Activated CD4-positive, alpha-beta memory T cell treated with anti-CD3 and anti-CD28 coated beads, Interleukin-2, amount 10 ng/mL, durations not matched to agents 7 days and 5 days (primary cell): ENCODE data around the gene PTGER3. TPM values are rescaled to one million over a fixed set of nuclear protein-coding genes. Genes with fewer than 3 reads are reported as not detected.
A peak's percentile ranks its signal among the peaks of the same experiment; 100 is the strongest.

Experiments used
- CTCF ChIA-PET: fragments of 350-600 bp; sonication (Branson Sonifier 250); formaldehyde crosslinking; loops from one replicate; lab custom pipeline; 2021; ENCODE audit warnings: antibody characterized with exemption, inconsistent platforms; lab: Charles Lee
- POLR2A ChIA-PET: fragments of 350-600 bp; sonication (Branson Sonifier 250); formaldehyde crosslinking; loops from one replicate; lab custom pipeline; 2021; ENCODE audit warnings: antibody characterized with exemption; lab: Charles Lee
- DNase-seq: peaks from one replicate; pipeline ENCODE4 v3.0.0-alpha.2; 2020
- H3K27ac Mint-ChIP-seq: one replicate; pipeline ENCODE4 v1.8.0; 2021; ENCODE audit warnings: mild to moderate bottlenecking, mixed read lengths
- H3K27me3 Mint-ChIP-seq: one replicate; pipeline ENCODE4 v1.8.0; 2021; ENCODE audit warnings: mixed read lengths
- H3K36me3 Mint-ChIP-seq: one replicate; pipeline ENCODE4 v1.8.0; 2021; ENCODE audit warnings: low read depth, mixed read lengths
- H3K4me1 Mint-ChIP-seq: one replicate; pipeline ENCODE4 v1.8.0; 2021; ENCODE audit warnings: mixed read lengths
- H3K4me3 Mint-ChIP-seq: one replicate; pipeline ENCODE4 v1.8.0; 2021; ENCODE audit warnings: mild to moderate bottlenecking, mixed read lengths
- H3K9me3 Mint-ChIP-seq: one replicate; pipeline ENCODE4 v1.8.0; 2021; ENCODE audit warnings: mixed read lengths
- total RNA-seq, 2 experiments: library from RNA; stranded (reverse); gene quantifications; one replicate each; pipeline ENCODE4 v1.2.3, GENCODE V29; 2021

The PTGER3 gene
- total RNA-seq = under 1 TPM in 1 of 2 experiments, not detected in 1; 0.13 TPM

GRCh38 chr1:71047635-71048607 is at the start of gene PTGER3:
PTGER3 (minus strand) TSS chr1:71047816; CDS start chr1:71047577, 239 bp downstream.
- peak; percentile 51 for DNase-seq
- Mint-ChIP-seq H3K27ac (no peak within 1 kb of the TSS), H3K27me3 (peaks cover 50% of the 10 kb centered on the region), H3K4me3 (peak within 1 kb of the TSS; percentile 65), H3K9me3 (no peaks in the 10 kb centered on the region), H3K4me1 (peaks cover 20% of the 10 kb centered on the region), H3K36me3 (no peaks in the 10 kb centered on the region)
- CTCF ChIA-PET = no interaction called here
- POLR2A ChIA-PET = no interaction called here

DNA sequence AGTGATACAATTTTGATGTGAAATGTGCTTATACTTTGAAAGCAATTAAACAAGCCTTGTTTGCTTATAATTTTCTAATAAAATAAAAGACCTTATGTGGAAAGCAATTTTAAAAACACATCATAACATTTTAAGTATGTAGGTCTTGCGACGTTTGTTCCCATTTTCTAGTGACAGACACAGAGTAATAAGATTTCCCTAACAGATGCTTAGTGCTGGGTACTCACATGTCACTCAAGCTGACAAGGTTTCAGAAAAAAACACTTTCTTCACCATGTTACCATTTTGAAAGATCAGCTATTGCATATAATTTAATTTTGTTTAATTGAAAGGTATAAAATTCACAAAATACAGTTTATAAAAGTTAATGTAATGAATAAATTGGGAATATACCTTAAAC is 47.3 kb upstream of the PTGER3 start:
- Mint-ChIP-seq H3K27ac (no peak overlapping the region), H3K4me3 (no peak overlapping the region), H3K9me3 (no peaks in the 10 kb centered on the region), H3K36me3 (no peaks in the 10 kb centered on the region), H3K4me1 (no peaks in the 10 kb centered on the region), H3K27me3 (peaks cover 2% of the 10 kb centered on the region)
- ChIA-PET CTCF (no interaction called here), POLR2A (interaction anchor here (1.1 kb wide), 1 partner anchor 13 kb away, joined by 3 read pairs; no protein-coding TSS in a partner anchor)
- no peak for DNase-seq

DNA sequence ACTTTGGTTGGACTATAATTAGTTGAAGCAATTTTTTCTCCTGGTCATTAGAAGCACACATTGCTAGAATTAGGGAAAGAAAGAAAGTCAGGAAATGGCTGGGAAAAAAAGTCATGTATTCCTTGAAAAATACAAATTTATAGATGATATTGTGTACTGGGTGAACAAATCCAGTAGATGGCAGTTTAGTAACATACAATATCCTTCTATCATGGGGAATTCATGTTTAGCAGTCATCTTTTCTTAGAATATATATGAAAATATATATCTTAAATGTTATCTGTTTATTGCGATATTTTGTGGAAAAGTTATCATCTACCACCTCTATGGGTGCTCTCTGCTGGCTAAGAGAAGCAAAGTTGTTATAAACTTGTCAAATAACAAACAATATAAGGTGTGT is 46.3 kb upstream of the PTGER3 start:
- Mint-ChIP-seq H3K27me3 (peaks cover 3% of the 10 kb centered on the region), H3K4me3 (no peak overlapping the region), H3K36me3 (no peaks in the 10 kb centered on the region), H3K4me1 (no peaks in the 10 kb centered on the region), H3K9me3 (no peaks in the 10 kb centered on the region), H3K27ac (no peak overlapping the region)
- no peak for DNase-seq
- ChIA-PET CTCF (no interaction called here), POLR2A (no interaction called here)

DNA sequence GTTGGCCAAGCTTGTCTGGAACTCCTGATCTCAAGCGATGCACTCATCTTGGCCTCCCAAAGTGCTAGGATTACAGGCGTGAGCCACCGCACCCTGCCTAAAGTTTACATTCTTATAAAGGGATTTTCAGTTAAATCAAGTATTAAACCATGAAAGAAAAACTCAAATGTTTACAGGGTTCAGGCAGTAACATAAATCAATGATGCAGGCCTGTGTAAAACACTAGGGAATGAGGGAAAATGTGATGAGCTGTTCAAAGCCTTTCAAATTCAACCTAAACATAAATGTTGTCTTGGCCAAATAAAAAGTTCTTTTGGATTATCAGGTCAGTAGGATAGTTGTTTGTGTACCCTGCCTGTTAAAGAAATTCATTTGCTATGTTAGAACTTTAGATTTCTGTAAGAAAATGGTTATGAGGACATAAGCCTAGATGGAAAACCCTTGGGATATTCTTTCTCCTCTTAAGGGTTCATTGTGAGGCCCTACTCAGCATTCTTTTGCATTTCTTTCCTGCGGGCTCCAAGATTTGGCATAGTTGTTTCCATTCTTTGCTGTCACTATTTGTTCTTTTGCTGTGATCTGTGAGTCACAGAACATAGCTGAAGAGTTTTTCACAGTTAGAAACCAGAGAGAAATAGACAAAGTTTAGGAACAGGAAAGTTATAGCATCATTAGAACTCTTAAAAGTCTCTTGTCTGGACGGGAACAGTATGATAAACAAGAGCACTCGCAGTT is 42.1 kb upstream of the PTGER3 start:
- POLR2A ChIA-PET = no interaction called here
- peaks cover 8% of the 10 kb centered on the region for H3K27me3 Mint-ChIP-seq
- no peaks in the 10 kb centered on the region for H3K4me1 Mint-ChIP-seq
- no peak for DNase-seq
- CTCF ChIA-PET = interaction anchor here (0.7 kb wide), 1 partner anchor 8 kb away, joined by 3 read pairs; no protein-coding TSS in a partner anchor
- no peak overlapping the region for H3K4me3 Mint-ChIP-seq
- H3K27ac Mint-ChIP-seq = no peak overlapping the region
- H3K36me3 Mint-ChIP-seq = no peaks in the 10 kb centered on the region
- H3K9me3 Mint-ChIP-seq = no peaks in the 10 kb centered on the region

GRCh38 chr1:71088645-71089287 is 41.1 kb upstream of the PTGER3 start:
- Mint-ChIP-seq H3K4me1 (no peaks in the 10 kb centered on the region), H3K4me3 (no peak overlapping the region), H3K36me3 (no peaks in the 10 kb centered on the region), H3K27me3 (peaks cover 12% of the 10 kb centered on the region), H3K27ac (no peak overlapping the region), H3K9me3 (no peaks in the 10 kb centered on the region)
- ChIA-PET POLR2A (no interaction called here), CTCF (no interaction called here)
- no peak for DNase-seq

DNA sequence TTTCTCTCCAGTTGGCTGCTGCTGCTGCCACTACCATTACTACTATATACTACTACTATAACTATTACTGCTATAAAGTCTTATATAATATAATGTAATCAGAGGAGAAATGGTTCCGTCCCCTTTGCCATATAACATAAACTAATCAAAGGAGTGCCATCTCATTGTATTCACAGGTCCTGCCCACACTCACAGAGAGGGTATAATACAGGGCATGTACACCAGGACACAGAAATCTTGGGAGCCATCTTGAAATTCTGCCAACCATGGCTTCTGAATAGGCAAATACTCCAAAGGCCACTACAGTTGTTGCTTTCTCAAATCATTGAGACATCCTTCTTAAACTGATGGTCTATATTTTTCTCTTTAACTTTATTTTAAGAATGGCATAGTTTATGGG is 40.1 kb upstream of the PTGER3 start:
- CTCF ChIA-PET = interaction anchor here (0.6 kb wide), 1 partner anchor 925 kb away, joined by 4 read pairs; no protein-coding TSS in a partner anchor

GRCh38 chr1:71087060-71087459 is 39.4 kb upstream of the PTGER3 start:
- CTCF ChIA-PET = interaction anchor here (0.6 kb wide), 1 partner anchor 924 kb away, joined by 4 read pairs; no protein-coding TSS in a partner anchor
- Mint-ChIP-seq H3K27ac (no peak overlapping the region), H3K27me3 (peaks cover 15% of the 10 kb centered on the region), H3K4me3 (no peak overlapping the region), H3K4me1 (peaks cover 1% of the 10 kb centered on the region), H3K36me3 (no peaks in the 10 kb centered on the region), H3K9me3 (no peaks in the 10 kb centered on the region)
- no peak for DNase-seq
- POLR2A ChIA-PET = no interaction called here

More for the DNA sequence above, 40.1 kb upstream of the PTGER3 start:
- POLR2A ChIA-PET = no interaction called here
- no peak overlapping the region for H3K4me3 Mint-ChIP-seq
- no peak overlapping the region for H3K27ac Mint-ChIP-seq
- no peak for DNase-seq
- H3K4me1 Mint-ChIP-seq = no peaks in the 10 kb centered on the region
- peaks cover 15% of the 10 kb centered on the region for H3K27me3 Mint-ChIP-seq
- H3K9me3 Mint-ChIP-seq = no peaks in the 10 kb centered on the region
- H3K36me3 Mint-ChIP-seq = no peaks in the 10 kb centered on the region

DNA sequence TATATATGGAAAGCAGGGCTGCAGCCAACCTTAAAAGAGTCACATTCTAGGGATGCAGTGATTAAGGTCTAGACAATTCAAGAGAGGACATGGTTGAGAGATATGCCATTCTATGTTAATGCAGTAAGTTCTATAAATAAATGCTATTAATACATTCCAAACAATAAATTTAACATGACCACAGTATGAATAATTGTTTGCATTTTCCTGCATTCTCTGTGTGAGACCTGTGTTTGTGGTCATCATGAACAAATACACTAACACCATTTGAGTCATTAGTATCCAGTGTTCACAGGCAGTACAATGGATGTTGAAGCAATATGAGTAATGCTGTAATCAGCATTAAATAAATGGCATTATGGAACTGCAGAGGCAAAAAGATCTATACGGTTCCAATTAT is 38.7 kb upstream of the PTGER3 start:
- H3K36me3 Mint-ChIP-seq = no peaks in the 10 kb centered on the region
- CTCF ChIA-PET = no interaction called here
- no peak for DNase-seq
- H3K27me3 Mint-ChIP-seq = peaks cover 15% of the 10 kb centered on the region
- H3K4me3 Mint-ChIP-seq = no peak overlapping the region
- POLR2A ChIA-PET = no interaction called here
- peaks cover 2% of the 10 kb centered on the region for H3K9me3 Mint-ChIP-seq
- H3K27ac Mint-ChIP-seq = no peak overlapping the region
- peaks cover 8% of the 10 kb centered on the region for H3K4me1 Mint-ChIP-seq

DNA sequence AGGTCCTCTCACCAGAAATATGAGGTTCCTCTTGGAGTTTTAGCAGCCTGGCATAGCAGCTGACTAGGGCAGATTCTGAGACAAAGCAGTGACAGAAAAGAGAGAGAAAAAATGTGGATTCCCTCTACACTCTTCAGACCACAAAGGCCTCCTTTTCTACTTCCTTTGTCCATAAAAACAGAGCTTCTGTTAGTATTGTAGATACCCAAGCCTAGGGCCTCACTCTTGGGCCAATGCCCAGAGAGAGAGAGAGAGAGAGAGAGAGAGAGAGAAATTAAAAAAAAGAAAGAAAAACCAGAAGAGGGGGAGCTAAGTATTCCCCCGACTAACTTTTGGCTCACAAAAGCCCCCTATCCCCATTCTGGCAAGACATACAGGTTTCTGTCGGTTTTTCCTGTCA is 35.7 kb upstream of the PTGER3 start:
- Mint-ChIP-seq H3K4me3 (no peak overlapping the region), H3K27me3 (peaks cover 13% of the 10 kb centered on the region), H3K36me3 (peaks cover 11% of the 10 kb centered on the region), H3K27ac (no peak overlapping the region), H3K9me3 (peaks cover 2% of the 10 kb centered on the region), H3K4me1 (peaks cover 19% of the 10 kb centered on the region)
- ChIA-PET POLR2A (interaction anchor here (0.5 kb wide), 1 partner anchor 863 kb away, joined by 3 read pairs; no protein-coding TSS in a partner anchor), CTCF (no interaction called here)
- no peak for DNase-seq

DNA sequence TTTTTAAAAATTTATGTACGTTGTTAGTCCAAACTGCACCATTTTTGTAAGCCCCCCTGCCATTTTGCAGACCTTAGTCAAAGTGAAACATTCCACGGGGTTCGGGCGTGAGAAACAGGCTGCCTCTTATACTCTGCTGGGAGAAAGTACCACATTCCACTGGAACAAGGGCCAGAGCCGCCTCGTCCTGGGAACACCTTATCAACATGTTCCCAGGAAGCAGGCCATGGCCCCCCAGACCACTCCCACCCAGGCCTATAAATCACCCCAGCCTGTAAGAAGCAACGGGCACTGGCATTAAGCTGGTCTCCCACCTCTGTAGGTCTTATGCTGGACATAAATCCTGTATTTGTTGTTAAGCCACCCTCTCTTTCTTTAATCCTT is 34.1 kb upstream of the PTGER3 start:
- no peak for DNase-seq
- Mint-ChIP-seq H3K27me3 (peaks cover 13% of the 10 kb centered on the region), H3K9me3 (peaks cover 2% of the 10 kb centered on the region), H3K4me3 (peak overlapping the region; percentile 99), H3K27ac (peak overlapping the region; percentile 99), H3K36me3 (peaks cover 20% of the 10 kb centered on the region), H3K4me1 (peaks cover 27% of the 10 kb centered on the region)
- POLR2A ChIA-PET = interaction anchor here (1.2 to 2.1 kb wide), 8 partner anchors 9 to 876 kb away, joined by 3 to 22 read pairs (median 10); partner anchors contain the start of genes ANKRD13C, CTH and LRRC40
- CTCF ChIA-PET = interaction anchor here (0.6 to 1.8 kb wide), 6 partner anchors 8 to 115 kb away, joined by 3 to 9 read pairs (median 3); no protein-coding TSS in a partner anchor

DNA sequence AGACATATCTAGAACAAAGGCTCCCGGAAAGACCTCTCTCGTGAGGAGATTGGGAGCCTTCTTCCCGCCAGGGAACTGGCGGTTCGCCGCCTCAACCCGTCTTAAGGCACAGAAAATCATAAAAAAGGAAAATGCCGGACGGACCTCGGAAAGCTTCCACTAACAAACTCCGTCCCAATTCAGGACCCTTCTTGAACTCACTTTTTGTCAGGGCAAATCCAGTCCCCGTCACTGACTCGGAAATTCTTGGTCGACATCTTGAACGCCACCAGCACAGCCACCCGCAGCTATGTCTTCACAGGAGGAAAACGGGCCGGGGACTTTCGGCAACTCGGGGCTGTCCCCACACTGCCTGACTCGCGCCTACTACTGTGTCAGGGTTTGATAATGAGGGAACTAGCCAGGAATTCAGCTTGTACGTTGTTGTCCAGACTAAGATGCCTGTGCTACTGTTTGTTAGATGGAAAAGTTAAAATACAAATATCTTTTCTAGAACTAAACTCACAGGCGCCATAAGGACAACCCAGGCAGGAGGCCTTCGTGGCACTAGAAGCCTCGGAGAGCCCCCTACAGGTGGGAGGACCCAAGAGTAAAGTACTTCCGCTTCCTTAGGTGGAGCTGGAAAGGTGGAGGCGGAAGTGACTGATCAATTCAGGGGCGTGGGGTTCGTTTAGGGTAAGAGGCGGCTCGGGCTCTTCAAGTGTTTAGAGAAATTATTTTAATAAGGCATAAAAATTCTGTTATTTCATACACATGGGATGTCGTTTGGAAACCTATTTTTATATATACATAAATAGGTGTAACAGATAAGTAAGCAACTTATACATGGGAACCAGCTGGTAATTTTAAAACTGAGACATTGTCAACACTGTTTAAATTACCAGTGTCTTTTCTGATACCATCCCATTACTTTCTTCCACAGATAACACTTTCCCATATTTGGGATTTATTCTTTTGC is 33.4 kb upstream of the PTGER3 start, which contains the start of gene ZRANB2:
Gene ZRANB2, minus strand, starts transcription at position 297 of the 958 bp plus-strand sequence. Its CDS starts 40 bp downstream, at position 257.
- Mint-ChIP-seq H3K36me3 (peaks cover 26% of the 10 kb centered on the region), H3K27ac (peak within 1 kb of the TSS; percentile 99), H3K27me3 (peaks cover 12% of the 10 kb centered on the region), H3K4me3 (peak within 1 kb of the TSS; percentile 99), H3K4me1 (peaks cover 33% of the 10 kb centered on the region), H3K9me3 (peaks cover 2% of the 10 kb centered on the region)
- peak; percentile 91 for DNase-seq
- CTCF ChIA-PET = interaction anchor here (0.6 to 1.8 kb wide), 9 partner anchors 9 to 860 kb away, joined by 3 to 9 read pairs (median 3); partner anchors contain the start of gene SRSF11
- POLR2A ChIA-PET = interaction anchor here (0.6 to 2.1 kb wide), 12 partner anchors 8 to 875 kb away, joined by 3 to 22 read pairs (median 8); partner anchors contain the start of genes ANKRD13C, CTH, LRRC40 and SRSF11
